SH-SY5Y (cell line): ENCODE results near the gene FAM149A.

Source experiments
- GATA2 ChIP-seq: IDR thresholded peaks from 2 replicates; pipeline ENCODE4 v1.6.1; 2011; ENCODE audit warnings: mild to moderate bottlenecking, low read depth, low read length
- GATA3 ChIP-seq: IDR thresholded peaks from 2 replicates; pipeline ENCODE4 v1.6.1; 2011; ENCODE audit warnings: low read depth, mild to moderate bottlenecking, low read length, moderate library complexity

GRCh38 chr4:186116697-186117096 lies 12.2 kb downstream of the FAM149A start:
- TF ChIP-seq GATA3, result no peak
- no peak for TF ChIP-seq GATA2
